HG02852 (cell line): ENCODE measurements around the gene WDR59.

ENCODE experiments used
- ATAC-seq: cut with Tn5 transposase; IDR thresholded peaks from one replicate; pipeline ENCODE4 v1.9.1; 2021; ENCODE audit warnings: mild to moderate bottlenecking, moderate library complexity; ENCODE audit not compliant: unreplicated experiment

Gene WDR59

DNA sequence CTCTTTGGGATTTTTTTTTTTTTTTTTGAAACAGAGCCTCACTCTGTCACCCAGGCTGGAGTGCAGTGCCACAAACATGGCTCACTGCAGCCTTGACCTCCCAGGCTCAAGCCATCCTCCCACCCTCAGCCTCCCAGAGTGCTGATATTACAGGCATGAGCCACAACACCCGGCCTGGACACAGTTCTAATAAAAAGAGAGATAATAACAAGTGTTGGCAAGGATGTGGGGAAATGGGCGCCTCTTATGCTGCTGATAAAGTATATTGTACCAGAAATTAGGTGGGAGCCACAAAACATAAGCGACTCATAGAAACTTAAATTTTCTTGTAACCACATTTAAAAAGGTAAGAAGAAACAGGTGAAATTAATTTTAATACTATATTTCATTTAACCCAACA, 159.9 kb downstream of the WDR59 start:
- no peak for ATAC-seq
